Psoas muscle (tissue), 8 donors: Measurements from ENCODE around the gene GIPC3. TPM values are rescaled to one million over a fixed set of nuclear protein-coding genes. Genes with fewer than 3 reads are reported as not detected.

Source experiments
- ATAC-seq, 4 donors: fragments of 200-7000 bp; cut with Tn5 transposase; one replicate each; pipeline ENCODE4 v1.9.1; 2020; ENCODE audit warnings: moderate library complexity in 3 of 4, mild to moderate bottlenecking in 2 of 4
- DNase-seq, 2 donors: peaks; one replicate each; pipeline ENCODE4 v3.0.0-alpha.2; 2020
- H3K27ac ChIP-seq: fragments of 200-600 bp; one replicate; pipeline ENCODE4 v1.8.0; 2022
- H3K27me3 ChIP-seq, 3 donors: fragments of 200-600 bp in 1 of 3; one replicate each; pipeline versions ENCODE4 v1.6.1 to v1.8.0; 2013 to 2022; ENCODE audit warnings: low read length in 2 of 3, mild to moderate bottlenecking in 2 of 3, moderate library complexity in 1 of 3; ENCODE audit not compliant: insufficient read depth in 3 of 3
- H3K36me3 ChIP-seq, 2 donors: fragments of 200-600 bp in 1 of 2; one replicate each; pipeline versions ENCODE4 v1.6.1 to v1.8.0; 2013 to 2022; ENCODE audit warnings: low read depth in 1 of 2, mild to moderate bottlenecking in 1 of 2, moderate library complexity in 1 of 2; ENCODE audit not compliant: insufficient read depth in 1 of 2
- H3K4me1 ChIP-seq: fragments of 200-600 bp; one replicate; pipeline ENCODE4 v1.8.0; 2022
- H3K4me3 ChIP-seq: fragments of 200-600 bp; one replicate; pipeline ENCODE4 v1.8.0; 2022; ENCODE audit warnings: mild to moderate bottlenecking
- H3K9me3 ChIP-seq: fragments of 200-600 bp; one replicate; pipeline ENCODE4 v1.8.0; 2022
- CTCF ChIP-seq: fragments of 200-600 bp; IDR thresholded peaks from one replicate; pipeline ENCODE4 v1.8.0; 2022; ENCODE audit warnings: antibody characterized with exemption
- WGBS, 3 donors: extraction: QIAGEN DNeasy Blood & Tissue Kit; methylation state at CpG; one replicate each; pipeline versions ENCODE4 v1.1.6 to v1.1.7; 2013; 5-methylcytosine and 5-hydroxymethylcytosine counted together
- intact Hi-C, 2 donors: fragments of 100-400 bp; cut with DNase I; formaldehyde crosslinking; loops; one replicate each; pipeline versions ENCODE4 v1.11.0 to v1.14.2; 2022
- polyA plus RNA-seq, 3 donors: library from polyadenylated mRNA; stranded (reverse); fragments of 200-250 nt; gene quantifications; one replicate each; pipeline ENCODE4 v1.2.3, GENCODE V29; 2013
- total RNA-seq, 4 donors: library from RNA; stranded (reverse); fragmentation: NEBNext Ultra II Directional in 2 of 4; extraction: Animal tissue kit (Norgen Biotek cat#: 25700) in 2 of 4; gene quantifications; one replicate each; pipeline versions ENCODE4 v1.2.1 to v1.2.4, GENCODE V29; 2021 to 2023
- donor health status: healthy with polysubstance abuse.
- donor health status: DM: no; HTN: no; CAD: no; lungs with moderate emphysema.
- donor health status: Bipolar disorder and iron deficiency.
- donor health status: healthy.
- donor health status: DM: yes; HTN: yes; CAD: no.
- donor health status: DM: no; HTN: no; CAD: no.
- donor health status: DM: no; HTN: no; CAD: no.
- donor health status: DM: yes; HTN: yes; CAD: no.

The GIPC3 gene
- total and polyA plus RNA-seq, 7 donors: 0.30 to 1.1 (median 0.45) TPM

GRCh38 chr19:3632739-3633558 is 47.7 kb downstream of the GIPC3 start:
- ATAC-seq: no peak
- H3K36me3 ChIP-seq: peaks cover 0 to 31% of the 10 kb centered on the region in 2 donors

GRCh38 chr19:3633559-3633988 is 48.3 kb downstream of the GIPC3 start:
- Histone ChIP-seq H3K36me3 (peaks cover 0 to 37% of the 10 kb centered on the region in 2 donors), H3K9me3 (no peaks in the 10 kb centered on the region), H3K4me1 (no peaks in the 10 kb centered on the region), H3K27me3 (no peaks in the 10 kb centered on the region), H3K27ac (no peak overlapping the region), H3K4me3 (no peak overlapping the region)
- no peak for TF ChIP-seq CTCF
- ATAC-seq: no peak
- 87 to 93% (median 89%) methylated on average over 8 to 22 of the region's 22 CpGs for WGBS, 3 donors
- no peak for DNase-seq
- intact Hi-C loops: no loop called here

More at GRCh38 chr19:3632739-3633558, 47.7 kb downstream of the GIPC3 start:
- Histone ChIP-seq H3K4me3 (no peak overlapping the region), H3K27ac (no peak overlapping the region), H3K4me1 (no peaks in the 10 kb centered on the region), H3K27me3 (no peaks in the 10 kb centered on the region), H3K9me3 (no peaks in the 10 kb centered on the region)
- no peak for TF ChIP-seq CTCF
- no peak for DNase-seq
- WGBS, 3 donors: 86 to 90% (median 87%) methylated on average over 41 to 50 of the region's 50 CpGs
- intact Hi-C loops: no loop called here

- no peak for ATAC-seq
- intact Hi-C loops: no loop called here
- no peak for DNase-seq
- Histone ChIP-seq H3K27ac (no peak overlapping the region), H3K36me3 (peaks cover 0 to 47% of the 10 kb centered on the region in 2 donors), H3K4me1 (no peaks in the 10 kb centered on the region), H3K4me3 (no peak overlapping the region), H3K9me3 (no peaks in the 10 kb centered on the region), H3K27me3 (no peaks in the 10 kb centered on the region)
- WGBS, 3 donors: 94 to 96% (median 94%) methylated on average over 19 of the region's 19 CpGs
- TF ChIP-seq CTCF: no peak
Observed at GRCh38 chr19:3634496-3635045, 49.3 kb downstream of the GIPC3 start.

GRCh38 chr19:3636506-3636905 is 51.2 kb downstream of the GIPC3 start:
- H3K27me3 ChIP-seq: no peaks in the 10 kb centered on the region
- 89 to 90% (median 90%) methylated on average over 20 of the region's 20 CpGs for WGBS, 3 donors
- intact Hi-C loops: no loop called here
- no peaks in the 10 kb centered on the region for H3K9me3 ChIP-seq
- DNase-seq (no peak), ATAC-seq (no peak)
- H3K27ac ChIP-seq: no peak overlapping the region
- no peaks in the 10 kb centered on the region for H3K4me1 ChIP-seq
- peaks cover 0 to 61% of the 10 kb centered on the region in 2 donors for H3K36me3 ChIP-seq
- no peak for TF ChIP-seq CTCF
- H3K4me3 ChIP-seq: no peak overlapping the region
